Measurements from ENCODE around the gene CDH26.

Gene CDH26

GRCh38 chr20:60036346-60036745, 78.1 kb downstream of the CDH26 start:
- no peaks in the 10 kb centered on the region for H3K36me3 ChIP-seq (replicated peaks; ENCODE audit: insufficient read depth, low read length)
- H3K4me2 ChIP-seq (ENCODE audit: low read depth, low read length) = no peak overlapping the region
- no peak overlapping the region for H3K4me3 ChIP-seq (ENCODE audit: low read length)
- no peaks in the 10 kb centered on the region for H3K9me3 ChIP-seq (replicated peaks; ENCODE audit: insufficient read depth, low read length)
- H3K79me2 ChIP-seq (ENCODE audit: low read length) = no peaks in the 10 kb centered on the region
- no peak for TF ChIP-seq EZH2phosphoT487 (IDR thresholded peaks at IDR 0.05; ENCODE audit: low read length)
- TF ChIP-seq, protein P1, sequence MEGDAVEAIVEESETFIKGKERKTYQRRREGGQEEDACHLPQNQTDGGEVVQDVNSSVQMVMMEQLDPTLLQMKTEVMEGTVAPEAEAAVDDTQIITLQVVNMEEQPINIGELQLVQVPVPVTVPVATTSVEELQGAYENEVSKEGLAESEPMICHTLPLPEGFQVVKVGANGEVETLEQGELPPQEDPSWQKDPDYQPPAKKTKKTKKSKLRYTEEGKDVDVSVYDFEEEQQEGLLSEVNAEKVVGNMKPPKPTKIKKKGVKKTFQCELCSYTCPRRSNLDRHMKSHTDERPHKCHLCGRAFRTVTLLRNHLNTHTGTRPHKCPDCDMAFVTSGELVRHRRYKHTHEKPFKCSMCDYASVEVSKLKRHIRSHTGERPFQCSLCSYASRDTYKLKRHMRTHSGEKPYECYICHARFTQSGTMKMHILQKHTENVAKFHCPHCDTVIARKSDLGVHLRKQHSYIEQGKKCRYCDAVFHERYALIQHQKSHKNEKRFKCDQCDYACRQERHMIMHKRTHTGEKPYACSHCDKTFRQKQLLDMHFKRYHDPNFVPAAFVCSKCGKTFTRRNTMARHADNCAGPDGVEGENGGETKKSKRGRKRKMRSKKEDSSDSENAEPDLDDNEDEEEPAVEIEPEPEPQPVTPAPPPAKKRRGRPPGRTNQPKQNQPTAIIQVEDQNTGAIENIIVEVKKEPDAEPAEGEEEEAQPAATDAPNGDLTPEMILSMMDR (IDR thresholded peaks at IDR 0.05; ENCODE audit: low read length) = no peak
- TF ChIP-seq EZH2 (optimal IDR thresholded peaks at IDR 0.05; ENCODE audit: low read depth, low read length) = no peak
- no peaks in the 10 kb centered on the region for H3F3A ChIP-seq (ENCODE audit: insufficient read depth, low read length)
- no peak overlapping the region for H2AFZ ChIP-seq (ENCODE audit: low read length)
- no peaks in the 10 kb centered on the region for H4K20me1 ChIP-seq (ENCODE audit: insufficient read depth, low read length)
- H3K9ac ChIP-seq (ENCODE audit: low read length) = no peak overlapping the region
- H3K9me2 ChIP-seq (replicated peaks; ENCODE audit: insufficient read depth, low read length) = no peaks in the 10 kb centered on the region
- no peaks in the 10 kb centered on the region for H3K27me3 ChIP-seq (replicated peaks; ENCODE audit: insufficient read depth, low read length)
- no peak overlapping the region for H3K27ac ChIP-seq (ENCODE audit: low read length)
- no peak for DNase-seq
- no peaks in the 10 kb centered on the region for H3K4me1 ChIP-seq (ENCODE audit: low read length)

DNA sequence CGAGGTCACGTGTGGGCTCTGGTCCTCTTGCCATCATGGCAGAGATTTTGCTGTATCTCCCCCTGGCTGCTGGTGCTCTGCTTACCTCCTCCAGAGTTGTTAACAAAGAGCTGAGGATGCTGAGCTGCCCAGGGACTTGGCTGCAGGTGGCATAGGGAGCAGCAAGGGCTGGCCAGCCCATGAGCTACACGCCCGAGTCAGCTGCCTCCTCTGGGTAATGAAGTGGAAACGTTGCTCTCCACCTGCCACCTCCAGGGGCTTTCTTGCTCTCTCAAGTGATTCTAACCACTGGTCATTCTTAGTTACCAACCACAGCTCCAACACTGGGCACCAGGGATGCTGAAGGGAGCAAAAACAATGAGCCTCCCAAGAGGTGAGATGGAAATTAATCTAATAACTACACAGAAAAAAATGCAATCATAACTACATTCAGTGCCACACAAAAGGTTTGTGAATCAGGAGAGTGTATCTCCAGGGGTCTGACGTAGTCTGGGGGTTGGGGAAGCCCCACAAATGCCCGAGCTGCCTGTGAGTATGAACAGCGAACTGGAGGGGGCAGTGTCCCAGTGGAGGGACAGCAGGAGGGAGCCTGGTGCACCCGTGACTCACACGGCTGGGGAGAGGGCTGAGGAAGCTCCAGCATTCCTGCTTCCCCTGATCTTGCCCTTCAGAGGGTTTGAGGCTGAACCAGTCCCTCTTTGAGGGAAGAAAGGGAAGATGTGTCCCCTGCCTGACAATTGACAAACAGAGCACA, 78.7 kb downstream of the CDH26 start:
- H3K27ac ChIP-seq (ENCODE audit: low read length) = no peak overlapping the region
- no peak overlapping the region for H3K4me2 ChIP-seq (ENCODE audit: low read depth, low read length)
- H3K79me2 ChIP-seq (ENCODE audit: low read length) = no peaks in the 10 kb centered on the region
- H3K9me3 ChIP-seq (replicated peaks; ENCODE audit: insufficient read depth, low read length) = no peaks in the 10 kb centered on the region
- H2AFZ ChIP-seq (ENCODE audit: low read length) = no peak overlapping the region
- no peaks in the 10 kb centered on the region for H3K4me1 ChIP-seq (ENCODE audit: low read length)
- H3K9ac ChIP-seq (ENCODE audit: low read length) = no peak overlapping the region
- no peak for DNase-seq
- no peaks in the 10 kb centered on the region for H3K9me2 ChIP-seq (replicated peaks; ENCODE audit: insufficient read depth, low read length)
- H3K4me3 ChIP-seq (ENCODE audit: low read length) = no peak overlapping the region
- TF ChIP-seq EZH2phosphoT487 (IDR thresholded peaks at IDR 0.05; ENCODE audit: low read length) (no peak), EZH2 (optimal IDR thresholded peaks at IDR 0.05; ENCODE audit: low read depth, low read length) (no peak)
- TF ChIP-seq, protein P1 (IDR thresholded peaks at IDR 0.05; ENCODE audit: low read length) = no peak
- no peaks in the 10 kb centered on the region for H3K36me3 ChIP-seq (replicated peaks; ENCODE audit: insufficient read depth, low read length)
- no peaks in the 10 kb centered on the region for H4K20me1 ChIP-seq (ENCODE audit: insufficient read depth, low read length)
- H3K27me3 ChIP-seq (replicated peaks; ENCODE audit: insufficient read depth, low read length) = no peaks in the 10 kb centered on the region
- no peaks in the 10 kb centered on the region for H3F3A ChIP-seq (ENCODE audit: insufficient read depth, low read length)

GRCh38 chr20:60038400-60039008, 80.3 kb downstream of the CDH26 start:
- Histone ChIP-seq H3K4me3 (ENCODE audit: low read length) (no peak overlapping the region), H3K9me2 (replicated peaks; ENCODE audit: insufficient read depth, low read length) (no peaks in the 10 kb centered on the region), H3K36me3 (replicated peaks; ENCODE audit: insufficient read depth, low read length) (no peaks in the 10 kb centered on the region), H3F3A (ENCODE audit: insufficient read depth, low read length) (no peaks in the 10 kb centered on the region), H4K20me1 (ENCODE audit: insufficient read depth, low read length) (no peaks in the 10 kb centered on the region), H3K4me1 (ENCODE audit: low read length) (no peaks in the 10 kb centered on the region), H2AFZ (ENCODE audit: low read length) (no peak overlapping the region), H3K27ac (ENCODE audit: low read length) (no peak overlapping the region), H3K4me2 (ENCODE audit: low read depth, low read length) (no peak overlapping the region), H3K79me2 (ENCODE audit: low read length) (no peaks in the 10 kb centered on the region), H3K9me3 (replicated peaks; ENCODE audit: insufficient read depth, low read length) (no peaks in the 10 kb centered on the region), H3K9ac (ENCODE audit: low read length) (no peak overlapping the region), H3K27me3 (replicated peaks; ENCODE audit: insufficient read depth, low read length) (no peaks in the 10 kb centered on the region)
- TF ChIP-seq, protein P1 (IDR thresholded peaks at IDR 0.05; ENCODE audit: low read length) = no peak
- TF ChIP-seq EZH2phosphoT487 (IDR thresholded peaks at IDR 0.05; ENCODE audit: low read length) = no peak
- no peak for TF ChIP-seq EZH2 (optimal IDR thresholded peaks at IDR 0.05; ENCODE audit: low read depth, low read length)
- no peak for DNase-seq
